WTC11 (cell line): ENCODE results near the gene PRKN. TPM values are rescaled to one million over a fixed set of nuclear protein-coding genes. Genes with fewer than 3 reads are reported as not detected.

Experiments
- ATAC-seq: fragments of 200-7000 bp; cut with Tn5 transposase; 2 replicates; pipeline ENCODE4 v1.10.0; 2021; ENCODE audit warnings: mild to moderate bottlenecking, moderate library complexity
- CTCF ChIA-PET: fragments of 300-600 bp; sonication (Branson Sonifier 250); formaldehyde crosslinking; loops from one replicate; lab custom pipeline; 2021; ENCODE audit warnings: antibody characterized with exemption; lab: Charles Lee
- POLR2A ChIA-PET: fragments of 350-600 bp; sonication (Branson Sonifier 250); formaldehyde crosslinking; loops from one replicate; lab custom pipeline; 2021; ENCODE audit warnings: antibody characterized with exemption; lab: Charles Lee
- DNase-seq: peaks from one replicate; pipeline ENCODE4 v3.0.0; 2021; ENCODE audit warnings: low spot score
- H3K27ac Mint-ChIP-seq: 2 replicates; pipeline ENCODE4 v1.8.0; 2021; ENCODE audit warnings: mixed read lengths
- H3K27me3 Mint-ChIP-seq: 2 replicates; pipeline ENCODE4 v1.8.0; 2021; ENCODE audit warnings: low read depth, mild to moderate bottlenecking, moderate library complexity, mixed read lengths
- H3K36me3 Mint-ChIP-seq: 2 replicates; pipeline ENCODE4 v1.8.0; 2021; ENCODE audit warnings: mixed read lengths
- H3K4me1 Mint-ChIP-seq: 2 replicates; pipeline ENCODE4 v1.8.0; 2022; ENCODE audit warnings: mixed read lengths
- H3K4me3 Mint-ChIP-seq: 2 replicates; pipeline ENCODE4 v1.8.0; 2021; ENCODE audit warnings: mild to moderate bottlenecking, moderate library complexity, mixed read lengths
- H3K9me3 Mint-ChIP-seq: 2 replicates; pipeline ENCODE4 v1.8.0; 2021; ENCODE audit warnings: mixed read lengths
- CREB1 ChIP-seq: sonication (generic); formaldehyde crosslinking; IDR thresholded peaks from 2 replicates; pipeline ENCODE4 v1.8.0; 2023; ENCODE audit warnings: mild to moderate bottlenecking, missing genetic modification reagents
- ESRRA ChIP-seq: sonication (generic); formaldehyde crosslinking; IDR thresholded peaks from 2 replicates; pipeline ENCODE4 v1.8.1; 2022; ENCODE audit warnings: mild to moderate bottlenecking, missing genetic modification reagents, borderline replicate concordance
- ETV6 ChIP-seq: sonication (generic); formaldehyde crosslinking; IDR thresholded peaks from 2 replicates; pipeline ENCODE4 v1.8.1; 2022; ENCODE audit warnings: mild to moderate bottlenecking, missing genetic modification reagents
- FOXJ3 ChIP-seq: sonication (generic); formaldehyde crosslinking; IDR thresholded peaks from 2 replicates; pipeline ENCODE4 v1.9.0; 2021; ENCODE audit warnings: missing genetic modification reagents, mild to moderate bottlenecking, borderline replicate concordance
- FOXK1 ChIP-seq: sonication (generic); formaldehyde crosslinking; IDR thresholded peaks from 2 replicates; pipeline ENCODE4 v1.8.0; 2022; ENCODE audit warnings: mild to moderate bottlenecking, moderate library complexity, missing genetic modification reagents
- GTF2I ChIP-seq: fragments of 250-450 bp; sonication (Bioruptor Pico); conservative IDR thresholded peaks from 2 replicates; pipeline ENCODE4 v1.4.0; 2021; ENCODE audit warnings: mild to moderate bottlenecking
- HMGA2 ChIP-seq: fragments of 250-450 bp; sonication (Bioruptor Pico); IDR thresholded peaks from 2 replicates; pipeline ENCODE4 v1.4.0; 2021; ENCODE audit warnings: mild to moderate bottlenecking, moderate library complexity
- IRF2 ChIP-seq: sonication (generic); formaldehyde crosslinking; IDR thresholded peaks from 2 replicates; pipeline ENCODE4 v1.8.0; 2022; ENCODE audit warnings: low read depth, missing genetic modification reagents, borderline replicate concordance
- JAZF1 ChIP-seq: fragments of 250-450 bp; sonication (Bioruptor Pico); IDR thresholded peaks from 2 replicates; pipeline ENCODE4 v1.9.0; 2021; ENCODE audit warnings: moderate library complexity, mild to moderate bottlenecking, inconsistent platforms
- NR1H2 ChIP-seq: sonication (generic); formaldehyde crosslinking; IDR thresholded peaks from 2 replicates; pipeline ENCODE4 v1.9.0; 2021; ENCODE audit warnings: mild to moderate bottlenecking, moderate library complexity, missing genetic modification reagents
- RELA ChIP-seq: sonication (generic); formaldehyde crosslinking; IDR thresholded peaks from 2 replicates; pipeline ENCODE4 v1.8.1; 2022; ENCODE audit warnings: missing genetic modification reagents, mild to moderate bottlenecking, borderline replicate concordance
- SP1 ChIP-seq: sonication (generic); formaldehyde crosslinking; conservative IDR thresholded peaks from 2 replicates; pipeline ENCODE4 v1.8.1; 2022; ENCODE audit warnings: missing genetic modification reagents
- TCF7 ChIP-seq: sonication (generic); formaldehyde crosslinking; IDR thresholded peaks from 2 replicates; pipeline ENCODE4 v1.8.0; 2022; ENCODE audit warnings: mild to moderate bottlenecking, low read depth, missing genetic modification reagents, moderate library complexity
- TEAD4 ChIP-seq: sonication (generic); formaldehyde crosslinking; IDR thresholded peaks from 2 replicates; pipeline ENCODE4 v1.8.0; 2022; ENCODE audit warnings: mild to moderate bottlenecking, missing genetic modification reagents
- ZBTB21 ChIP-seq: sonication (generic); formaldehyde crosslinking; IDR thresholded peaks from 2 replicates; pipeline ENCODE4 v1.8.1; 2023; ENCODE audit warnings: mild to moderate bottlenecking, missing genetic modification reagents, borderline replicate concordance
- ZNF317 ChIP-seq: sonication (generic); formaldehyde crosslinking; IDR thresholded peaks from 2 replicates; pipeline ENCODE4 v1.8.1; 2023; ENCODE audit warnings: low read depth, mild to moderate bottlenecking, moderate library complexity, missing genetic modification reagents, borderline replicate concordance
- ZNF416 ChIP-seq: fragments of 250-450 bp; sonication (Bioruptor Pico); IDR thresholded peaks from 2 replicates; pipeline ENCODE4 v1.9.0; 2021; ENCODE audit warnings: mild to moderate bottlenecking, inconsistent platforms
- ZNF671 ChIP-seq: fragments of 250-450 bp; sonication (Bioruptor Pico); IDR thresholded peaks from 2 replicates; pipeline ENCODE4 v1.8.0; 2021; ENCODE audit warnings: mild to moderate bottlenecking
- total RNA-seq: library from RNA; stranded (reverse); gene quantifications from 3 replicates; pipeline ENCODE4 v1.2.3, GENCODE V29; 2021
- TF ChIP-seq, protein P1 (sequence below): sonication (generic); formaldehyde crosslinking; IDR thresholded peaks from 2 replicates; pipeline ENCODE4 v1.8.1; 2023; ENCODE audit warnings: mild to moderate bottlenecking, moderate library complexity, missing genetic modification reagents
- TF ChIP-seq, protein P2 (sequence below): sonication (generic); formaldehyde crosslinking; IDR thresholded peaks from 2 replicates; pipeline ENCODE4 v1.8.1; 2023; ENCODE audit warnings: mild to moderate bottlenecking, missing genetic modification reagents
- TF ChIP-seq, protein P3 (sequence below): sonication (generic); formaldehyde crosslinking; IDR thresholded peaks from 2 replicates; pipeline ENCODE4 v1.8.1; 2023; ENCODE audit warnings: mild to moderate bottlenecking, missing genetic modification reagents
- TF ChIP-seq, protein P4 (sequence below): sonication (generic); formaldehyde crosslinking; IDR thresholded peaks from 2 replicates; pipeline ENCODE4 v1.8.0; 2022; ENCODE audit warnings: mild to moderate bottlenecking, missing genetic modification reagents
- TF ChIP-seq, protein P5 (sequence below): fragments of 250-450 bp; sonication (Bioruptor Pico); IDR thresholded peaks from 2 replicates; pipeline ENCODE4 v1.9.0; 2021; ENCODE audit warnings: mild to moderate bottlenecking
- TF ChIP-seq, protein P6 (sequence below): sonication (generic); formaldehyde crosslinking; conservative IDR thresholded peaks from 2 replicates; pipeline ENCODE4 v1.8.1; 2022; ENCODE audit warnings: mild to moderate bottlenecking, missing genetic modification reagents

PRKN gene
- total RNA-seq, 1 experiment from 2014 or later, result 0.59 TPM

DNA sequence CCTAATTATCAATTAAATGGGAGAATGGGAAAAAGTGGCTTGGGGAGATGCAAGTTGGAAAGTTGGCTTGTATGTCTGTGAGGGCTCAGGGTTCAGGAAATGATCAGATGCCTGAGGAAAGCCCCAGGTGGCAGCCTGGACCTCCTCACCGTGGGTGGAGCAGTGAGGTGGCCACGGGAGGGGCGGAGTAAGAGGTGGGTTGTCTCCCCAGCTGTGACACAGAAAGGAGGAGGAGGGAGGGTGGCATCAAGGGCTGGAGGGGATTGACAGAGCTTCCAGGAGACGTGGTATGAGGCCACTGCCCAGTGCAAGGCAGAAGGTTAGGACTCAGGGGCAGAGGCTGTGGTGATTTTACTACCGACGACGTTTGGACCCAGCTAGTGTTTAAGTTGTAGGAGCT lies 672.2 kb downstream of the PRKN start:
- POLR2A ChIA-PET, result no interaction called here
- peak; percentile 27 for ATAC-seq

DNA sequence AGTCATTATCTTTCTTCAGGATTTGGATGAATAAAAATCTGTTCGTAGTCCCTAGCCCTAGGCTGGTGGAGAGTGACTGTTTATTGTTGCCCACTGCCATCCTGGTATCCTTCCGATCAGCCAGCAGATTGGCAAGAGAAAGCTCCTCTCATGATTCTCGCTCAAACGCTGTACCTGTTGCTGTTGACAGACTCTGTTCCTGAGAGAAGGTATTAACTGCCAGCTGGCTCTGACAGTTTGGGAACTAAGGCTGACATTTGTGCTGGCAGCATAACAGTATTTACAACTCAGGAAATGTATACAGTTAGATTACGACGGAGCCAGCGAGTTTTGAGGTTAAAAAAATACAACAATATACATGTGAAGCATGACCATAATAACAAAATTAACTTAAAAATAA lies 674.5 kb downstream of the PRKN start:
- no peak for TF ChIP-seq TEAD4 (CRISPR knock-in tag)
- TF ChIP-seq, protein P1, sequence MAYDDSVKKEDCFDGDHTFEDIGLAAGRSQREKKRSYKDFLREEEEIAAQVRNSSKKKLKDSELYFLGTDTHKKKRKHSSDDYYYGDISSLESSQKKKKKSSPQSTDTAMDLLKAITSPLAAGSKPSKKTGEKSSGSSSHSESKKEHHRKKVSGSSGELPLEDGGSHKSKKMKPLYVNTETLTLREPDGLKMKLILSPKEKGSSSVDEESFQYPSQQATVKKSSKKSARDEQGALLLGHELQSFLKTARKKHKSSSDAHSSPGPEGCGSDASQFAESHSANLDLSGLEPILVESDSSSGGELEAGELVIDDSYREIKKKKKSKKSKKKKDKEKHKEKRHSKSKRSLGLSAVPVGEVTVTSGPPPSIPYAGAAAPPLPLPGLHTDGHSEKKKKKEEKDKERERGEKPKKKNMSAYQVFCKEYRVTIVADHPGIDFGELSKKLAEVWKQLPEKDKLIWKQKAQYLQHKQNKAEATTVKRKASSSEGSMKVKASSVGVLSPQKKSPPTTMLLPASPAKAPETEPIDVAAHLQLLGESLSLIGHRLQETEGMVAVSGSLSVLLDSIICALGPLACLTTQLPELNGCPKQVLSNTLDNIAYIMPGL (CRISPR knock-in tag), result no peak
- TF ChIP-seq RELA (CRISPR knock-in tag), result no peak
- no peak for TF ChIP-seq ETV6
- TF ChIP-seq CREB1, result no peak
- TF ChIP-seq, all 79 proteins: peak for 0
- ATAC-seq, result no peak
- peaks cover 16% of the 10 kb centered on the region for H3K4me1 Mint-ChIP-seq
- H3K9me3 Mint-ChIP-seq, result no peaks in the 10 kb centered on the region
- no peak overlapping the region for H3K4me3 Mint-ChIP-seq
- H3K27me3 Mint-ChIP-seq, result no peaks in the 10 kb centered on the region
- ChIA-PET POLR2A (no interaction called here), CTCF (no interaction called here)
- no peak for DNase-seq
- H3K27ac Mint-ChIP-seq, result no peak overlapping the region
- no peaks in the 10 kb centered on the region for H3K36me3 Mint-ChIP-seq

More for the DNA sequence above, 672.2 kb downstream of the PRKN start:
- peaks cover 14% of the 10 kb centered on the region for H3K4me1 Mint-ChIP-seq
- H3K9me3 Mint-ChIP-seq, result no peaks in the 10 kb centered on the region
- no peak for TF ChIP-seq GTF2I
- TF ChIP-seq JAZF1 (CRISPR knock-in tag), result no peak
- TF ChIP-seq, protein P2, sequence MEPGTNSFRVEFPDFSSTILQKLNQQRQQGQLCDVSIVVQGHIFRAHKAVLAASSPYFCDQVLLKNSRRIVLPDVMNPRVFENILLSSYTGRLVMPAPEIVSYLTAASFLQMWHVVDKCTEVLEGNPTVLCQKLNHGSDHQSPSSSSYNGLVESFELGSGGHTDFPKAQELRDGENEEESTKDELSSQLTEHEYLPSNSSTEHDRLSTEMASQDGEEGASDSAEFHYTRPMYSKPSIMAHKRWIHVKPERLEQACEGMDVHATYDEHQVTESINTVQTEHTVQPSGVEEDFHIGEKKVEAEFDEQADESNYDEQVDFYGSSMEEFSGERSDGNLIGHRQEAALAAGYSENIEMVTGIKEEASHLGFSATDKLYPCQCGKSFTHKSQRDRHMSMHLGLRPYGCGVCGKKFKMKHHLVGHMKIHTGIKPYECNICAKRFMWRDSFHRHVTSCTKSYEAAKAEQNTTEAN (CRISPR knock-in tag), result no peak
- TF ChIP-seq RELA (CRISPR knock-in tag), result no peak
- TF ChIP-seq ZNF416, result no peak
- no peak for TF ChIP-seq TCF7 (CRISPR knock-in tag)
- TF ChIP-seq, protein P3, sequence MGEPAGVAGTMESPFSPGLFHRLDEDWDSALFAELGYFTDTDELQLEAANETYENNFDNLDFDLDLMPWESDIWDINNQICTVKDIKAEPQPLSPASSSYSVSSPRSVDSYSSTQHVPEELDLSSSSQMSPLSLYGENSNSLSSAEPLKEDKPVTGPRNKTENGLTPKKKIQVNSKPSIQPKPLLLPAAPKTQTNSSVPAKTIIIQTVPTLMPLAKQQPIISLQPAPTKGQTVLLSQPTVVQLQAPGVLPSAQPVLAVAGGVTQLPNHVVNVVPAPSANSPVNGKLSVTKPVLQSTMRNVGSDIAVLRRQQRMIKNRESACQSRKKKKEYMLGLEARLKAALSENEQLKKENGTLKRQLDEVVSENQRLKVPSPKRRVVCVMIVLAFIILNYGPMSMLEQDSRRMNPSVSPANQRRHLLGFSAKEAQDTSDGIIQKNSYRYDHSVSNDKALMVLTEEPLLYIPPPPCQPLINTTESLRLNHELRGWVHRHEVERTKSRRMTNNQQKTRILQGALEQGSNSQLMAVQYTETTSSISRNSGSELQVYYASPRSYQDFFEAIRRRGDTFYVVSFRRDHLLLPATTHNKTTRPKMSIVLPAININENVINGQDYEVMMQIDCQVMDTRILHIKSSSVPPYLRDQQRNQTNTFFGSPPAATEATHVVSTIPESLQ, result no peak
- no peak for TF ChIP-seq SP1 (CRISPR knock-in tag)
- TF ChIP-seq, protein P4, sequence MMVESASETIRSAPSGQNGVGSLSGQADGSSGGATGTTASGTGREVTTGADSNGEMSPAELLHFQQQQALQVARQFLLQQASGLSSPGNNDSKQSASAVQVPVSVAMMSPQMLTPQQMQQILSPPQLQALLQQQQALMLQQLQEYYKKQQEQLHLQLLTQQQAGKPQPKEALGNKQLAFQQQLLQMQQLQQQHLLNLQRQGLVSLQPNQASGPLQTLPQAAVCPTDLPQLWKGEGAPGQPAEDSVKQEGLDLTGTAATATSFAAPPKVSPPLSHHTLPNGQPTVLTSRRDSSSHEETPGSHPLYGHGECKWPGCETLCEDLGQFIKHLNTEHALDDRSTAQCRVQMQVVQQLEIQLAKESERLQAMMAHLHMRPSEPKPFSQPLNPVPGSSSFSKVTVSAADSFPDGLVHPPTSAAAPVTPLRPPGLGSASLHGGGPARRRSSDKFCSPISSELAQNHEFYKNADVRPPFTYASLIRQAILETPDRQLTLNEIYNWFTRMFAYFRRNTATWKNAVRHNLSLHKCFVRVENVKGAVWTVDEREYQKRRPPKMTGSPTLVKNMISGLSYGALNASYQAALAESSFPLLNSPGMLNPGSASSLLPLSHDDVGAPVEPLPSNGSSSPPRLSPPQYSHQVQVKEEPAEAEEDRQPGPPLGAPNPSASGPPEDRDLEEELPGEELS (CRISPR knock-in tag), result no peak
- no peak for TF ChIP-seq HMGA2 (CRISPR knock-in tag)
- TF ChIP-seq FOXK1 (CRISPR knock-in tag), result no peak
- no peak for TF ChIP-seq NR1H2 (CRISPR knock-in tag)
- no peak for TF ChIP-seq ESRRA (CRISPR knock-in tag)
- TF ChIP-seq, all 79 proteins: peak for 0
- no peak overlapping the region for H3K4me3 Mint-ChIP-seq
- H3K27ac Mint-ChIP-seq, result no peak overlapping the region
- DNase-seq, result no peak
- CTCF ChIA-PET, result interaction anchor here (0.6 kb wide), 1 partner anchor 242 kb away, joined by 5 read pairs; no protein-coding TSS in a partner anchor
- no peaks in the 10 kb centered on the region for H3K27me3 Mint-ChIP-seq
- H3K36me3 Mint-ChIP-seq, result no peaks in the 10 kb centered on the region

DNA sequence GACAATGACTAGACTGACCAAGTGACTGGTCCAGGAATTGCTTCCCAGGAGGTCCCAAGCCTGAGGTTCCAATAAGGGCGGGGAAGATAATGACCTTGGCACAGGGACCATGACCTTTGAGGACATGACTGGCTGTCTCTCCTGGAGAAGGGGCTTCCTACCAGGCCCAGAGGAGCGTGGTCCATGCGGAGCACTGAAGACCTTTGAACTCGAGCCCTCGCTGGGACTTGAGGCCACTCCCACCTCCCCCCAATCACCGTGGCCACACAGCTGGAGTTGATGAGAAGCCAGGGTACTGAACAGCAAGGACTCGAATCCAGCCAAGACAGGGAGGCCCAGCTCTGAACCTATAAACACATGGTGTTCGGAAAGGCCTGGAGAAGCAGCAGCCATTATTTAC lies 677.0 kb downstream of the PRKN start:
- no peaks in the 10 kb centered on the region for H3K27me3 Mint-ChIP-seq
- H3K4me3 Mint-ChIP-seq, result no peak overlapping the region
- ChIA-PET POLR2A (no interaction called here), CTCF (no interaction called here)
- H3K27ac Mint-ChIP-seq, result no peak overlapping the region
- ATAC-seq (no peak), DNase-seq (no peak)
- peaks cover 8% of the 10 kb centered on the region for H3K4me1 Mint-ChIP-seq
- H3K9me3 Mint-ChIP-seq, result peaks cover 3% of the 10 kb centered on the region; the same call in 1 of the 2 replicates
- no peaks in the 10 kb centered on the region for H3K36me3 Mint-ChIP-seq
- no peak for TF ChIP-seq ZNF671 (CRISPR knock-in tag)
- TF ChIP-seq IRF2 (CRISPR knock-in tag), result no peak
- TF ChIP-seq, protein P5, sequence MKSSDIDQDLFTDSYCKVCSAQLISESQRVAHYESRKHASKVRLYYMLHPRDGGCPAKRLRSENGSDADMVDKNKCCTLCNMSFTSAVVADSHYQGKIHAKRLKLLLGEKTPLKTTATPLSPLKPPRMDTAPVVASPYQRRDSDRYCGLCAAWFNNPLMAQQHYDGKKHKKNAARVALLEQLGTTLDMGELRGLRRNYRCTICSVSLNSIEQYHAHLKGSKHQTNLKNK, result no peak
- no peak for TF ChIP-seq ZBTB21 (CRISPR knock-in tag)
- no peak for TF ChIP-seq ZNF317 (CRISPR knock-in tag)
- TF ChIP-seq FOXJ3 (CRISPR knock-in tag), result no peak
- TF ChIP-seq, protein P6, sequence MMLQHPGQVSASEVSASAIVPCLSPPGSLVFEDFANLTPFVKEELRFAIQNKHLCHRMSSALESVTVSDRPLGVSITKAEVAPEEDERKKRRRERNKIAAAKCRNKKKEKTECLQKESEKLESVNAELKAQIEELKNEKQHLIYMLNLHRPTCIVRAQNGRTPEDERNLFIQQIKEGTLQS (CRISPR knock-in tag), result no peak
